BJ (cell line): ENCODE results near the gene RAB3GAP2. TPM values are rescaled to one million over a fixed set of nuclear protein-coding genes. Genes with fewer than 3 reads are reported as not detected.
A peak's percentile ranks its signal among the peaks of the same experiment; 100 is the strongest.

Experiments
- CTCF ChIA-PET: fragments of 350-600 bp; formaldehyde crosslinking; extraction: SDS; loops from one replicate; lab custom pipeline; 2021; ENCODE audit warnings: antibody characterized with exemption, inconsistent platforms; lab: Yijun Ruan, JAX
- POLR2A ChIA-PET: fragments of 300-600 bp; sonication (Branson Sonifier 250); formaldehyde crosslinking; extraction: SDS; loops from one replicate; lab custom pipeline; 2021; ENCODE audit warnings: antibody characterized with exemption; lab: Charles Lee
- DNase-seq: peaks from one replicate; pipeline ENCODE4 v3.0.0-alpha.2; 2011; ENCODE audit warnings: low read depth
- H3K27me3 ChIP-seq: 2 replicates; pipeline ENCODE4 v1.6.0; 2011; ENCODE audit warnings: low read length; ENCODE audit not compliant: control insufficient read depth, insufficient read depth
- H3K36me3 ChIP-seq: 2 replicates; pipeline ENCODE4 v1.5.1; 2011; ENCODE audit warnings: low read length; ENCODE audit not compliant: control insufficient read depth, insufficient read depth
- H3K4me3 ChIP-seq: 2 replicates; pipeline ENCODE4 v1.5.1; 2011; ENCODE audit warnings: low read depth, mild to moderate bottlenecking, control low read depth, low read length
- CTCF ChIP-seq: IDR thresholded peaks from 2 replicates; pipeline ENCODE4 v1.5.1; 2011; ENCODE audit warnings: low read depth, mild to moderate bottlenecking, control low read depth, inconsistent platforms, low read length, moderate library complexity; ENCODE audit not compliant: insufficient read depth
- polyA plus RNA-seq: library from polyadenylated mRNA; depleted of rRNA; stranded (reverse); fragments of >200 nt; gene quantifications from 2 replicates; pipeline ENCODE4 v1.2.3, GENCODE V29; 2011

RAB3GAP2 gene
- polyA plus RNA-seq, 1 experiment, result 25.1 TPM

- CTCF ChIA-PET, result interaction anchor here (1.0 to 2.1 kb wide), 5 partner anchors 9 to 590 kb away, joined by 3 to 7 read pairs (median 5); no protein-coding TSS in a partner anchor
- TF ChIP-seq CTCF, result no peak
- no peak for DNase-seq
- no peak overlapping the region for H3K4me3 ChIP-seq
- no peaks in the 10 kb centered on the region for H3K27me3 ChIP-seq
- POLR2A ChIA-PET, result no interaction called here
- peaks cover 9% of the 10 kb centered on the region for H3K36me3 ChIP-seq
Observed at GRCh38 chr1:220186752-220187151, 85.5 kb downstream of the RAB3GAP2 start.

- peaks cover 7% of the 10 kb centered on the region for H3K36me3 ChIP-seq
- peak; percentile 9 for DNase-seq
- ChIA-PET CTCF (interaction anchor here (0.6 kb wide), 1 partner anchor 591 kb away, joined by 3 read pairs; no protein-coding TSS in a partner anchor), POLR2A (no interaction called here)
- no peak for TF ChIP-seq CTCF
- H3K27me3 ChIP-seq, result no peaks in the 10 kb centered on the region
- H3K4me3 ChIP-seq, result no peak overlapping the region
Observed at GRCh38 chr1:220184506-220184905, 87.7 kb downstream of the RAB3GAP2 start.

DNA sequence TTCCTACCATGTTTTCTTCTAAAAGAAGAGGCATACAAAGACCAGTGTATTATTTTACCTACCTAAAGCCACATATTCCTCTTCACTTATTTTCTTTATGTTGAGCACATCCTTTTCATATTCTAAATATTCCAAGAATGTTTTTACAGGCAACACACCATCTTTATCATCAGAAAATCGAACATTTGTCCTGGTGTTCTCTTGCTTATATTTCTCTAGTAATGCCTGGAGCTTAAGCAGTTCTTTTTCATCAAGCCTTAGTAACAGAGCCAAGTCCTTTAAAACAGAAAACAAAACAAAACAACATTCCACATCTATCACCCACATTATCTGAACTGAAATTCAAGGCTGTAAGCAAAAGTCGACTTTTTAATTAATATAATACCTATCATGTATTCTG, 89.6 kb downstream of the RAB3GAP2 start:
- H3K4me3 ChIP-seq, result no peak overlapping the region
- ChIA-PET POLR2A (interaction anchor here (0.7 kb wide), 1 partner anchor 10 kb away, joined by 6 read pairs; no protein-coding TSS in a partner anchor), CTCF (interaction anchor here (0.7 kb wide), 1 partner anchor 13 kb away, joined by 3 read pairs; no protein-coding TSS in a partner anchor)
- H3K36me3 ChIP-seq, result 0 out of 2 replicates have a peak, but pooled peaks cover 4% of the 10 kb centered on the region
- H3K27me3 ChIP-seq, result no peaks in the 10 kb centered on the region
- TF ChIP-seq CTCF, result no peak
- no peak for DNase-seq

DNA sequence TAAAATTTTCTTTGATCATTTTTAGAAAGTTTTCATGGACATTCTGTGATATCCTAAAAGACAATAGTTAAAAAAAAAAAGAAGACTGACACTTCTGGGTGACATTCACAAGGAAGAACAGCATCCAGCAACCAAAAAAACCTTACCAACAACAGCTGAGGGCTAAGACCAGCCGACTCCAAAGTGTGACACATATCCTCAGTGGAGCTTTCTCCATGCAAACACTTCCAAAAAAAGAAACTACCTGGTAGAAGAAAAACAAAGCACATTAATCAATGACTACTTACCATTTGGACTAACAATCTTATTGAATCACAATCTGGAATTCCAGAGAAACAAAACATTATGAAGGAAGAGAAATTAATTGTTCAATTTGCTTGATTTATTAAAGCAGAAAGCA, 90.1 kb downstream of the RAB3GAP2 start:
- no peak for DNase-seq
- 0 out of 2 replicates have a peak, but pooled peaks cover 2% of the 10 kb centered on the region for H3K36me3 ChIP-seq
- ChIA-PET CTCF (interaction anchor here (0.7 to 1.6 kb wide), 2 partner anchors 9 to 13 kb away, joined by 3 to 6 read pairs; no protein-coding TSS in a partner anchor), POLR2A (interaction anchor here (0.7 kb wide), 1 partner anchor 9 kb away, joined by 6 read pairs; no protein-coding TSS in a partner anchor)
- no peak for TF ChIP-seq CTCF
- H3K27me3 ChIP-seq, result no peaks in the 10 kb centered on the region
- H3K4me3 ChIP-seq, result no peak overlapping the region

- ChIA-PET CTCF (interaction anchor here (1.9 kb wide), 1 partner anchor 11 kb away, joined by 7 read pairs; no protein-coding TSS in a partner anchor), POLR2A (no interaction called here)
- Histone ChIP-seq H3K4me3 (no peak overlapping the region), H3K36me3 (peaks cover 5% of the 10 kb centered on the region; the same call in 1 of the 2 replicates), H3K27me3 (no peaks in the 10 kb centered on the region)
- TF ChIP-seq CTCF, result no peak
- DNase-seq, result no peak
Observed at GRCh38 chr1:220176540-220176939, 95.7 kb downstream of the RAB3GAP2 start.
